SU-DHL-6 (cell line): ENCODE measurements around the gene MGAT5B.

ENCODE experiments used
- H2AFZ ChIP-seq: fragments of 200-600 bp; sonication (generic); 2 replicates; pipeline ENCODE4 v1.6.1; 2014; ENCODE audit warnings: low read depth, mild to moderate bottlenecking, moderate library complexity, mixed read lengths, antibody characterized with exemption, low read length; ENCODE audit not compliant: severe bottlenecking
- H3F3A ChIP-seq: fragments of 200-600 bp; shearing (Covaris generic); 2 replicates; pipeline ENCODE4 v1.6.0; 2016; ENCODE audit warnings: antibody characterized with exemption, mild to moderate bottlenecking; ENCODE audit not compliant: insufficient read depth
- H3K27ac ChIP-seq: fragments of 200-600 bp; sonication (generic); 2 replicates; pipeline ENCODE4 v1.5.1; 2016; ENCODE audit warnings: low read depth, mild to moderate bottlenecking, low read length, moderate library complexity, mixed read lengths
- H3K27me3 ChIP-seq: fragments of 200-600 bp; sonication (generic), shearing (Covaris generic); 2 replicates; pipeline ENCODE4 v1.6.0; 2014; ENCODE audit warnings: mild to moderate bottlenecking, low read length
- H3K36me3 ChIP-seq: fragments of 200-600 bp; sonication (generic); 2 replicates; pipeline ENCODE4 v1.6.1; 2014; ENCODE audit warnings: mild to moderate bottlenecking, low read length, mixed read lengths
- H3K4me2 ChIP-seq: fragments of 300-600, 200-600 bp; shearing (Covaris generic), sonication (generic); 2 replicates; pipeline ENCODE4 v1.6.0; 2014; ENCODE audit warnings: low read length, low read depth, mild to moderate bottlenecking; ENCODE audit not compliant: poor library complexity, severe bottlenecking
- H3K4me3 ChIP-seq: fragments of 200-600 bp; sonication (generic); 2 replicates; pipeline ENCODE4 v1.5.1; 2014; ENCODE audit warnings: antibody characterized with exemption, low read length, mild to moderate bottlenecking, mixed read lengths; ENCODE audit not compliant: insufficient read depth, poor library complexity, severe bottlenecking
- H3K79me2 ChIP-seq: fragments of 200-600 bp; sonication (generic); 2 replicates; pipeline ENCODE4 v1.6.1; 2014; ENCODE audit warnings: mild to moderate bottlenecking, low read length, moderate library complexity; ENCODE audit not compliant: insufficient read depth
- H3K9ac ChIP-seq: fragments of 200-600 bp; sonication (generic); 2 replicates; pipeline ENCODE4 v1.7.0; 2014; ENCODE audit warnings: mild to moderate bottlenecking, low read length
- H3K9me2 ChIP-seq: fragments of 200-600 bp; sonication (generic); replicated peaks from 2 replicates; pipeline ENCODE4 v1.6.1; 2014; ENCODE audit warnings: low read length; ENCODE audit not compliant: insufficient read depth
- H3K9me3 ChIP-seq: fragments of 200-600 bp; sonication (generic); 2 replicates; pipeline ENCODE4 v1.6.1; 2014; ENCODE audit warnings: low read length, mixed read lengths; ENCODE audit not compliant: insufficient read depth
- H4K20me1 ChIP-seq: fragments of 200-600 bp; sonication (generic); 2 replicates; pipeline ENCODE4 v1.6.1; 2014; ENCODE audit warnings: low read depth, mild to moderate bottlenecking, antibody characterized with exemption, low read length, moderate library complexity, mixed read lengths
- EZH2phosphoT487 ChIP-seq: fragments of 200-600 bp; sonication (generic), shearing (Covaris generic); conservative IDR thresholded peaks from 2 replicates; pipeline ENCODE4 v1.6.1; 2018; ENCODE audit warnings: mild to moderate bottlenecking, antibody characterized with exemption, low read length, moderate library complexity, mixed read lengths
- TF ChIP-seq, protein P1 (sequence below): fragments of 200-600 bp; sonication (generic); IDR thresholded peaks from one replicate; pipeline ENCODE4 v1.5.1; 2017; ENCODE audit warnings: antibody characterized with exemption, mild to moderate bottlenecking, low read length, moderate library complexity; ENCODE audit not compliant: insufficient read depth, poor library complexity, severe bottlenecking

Gene MGAT5B

DNA sequence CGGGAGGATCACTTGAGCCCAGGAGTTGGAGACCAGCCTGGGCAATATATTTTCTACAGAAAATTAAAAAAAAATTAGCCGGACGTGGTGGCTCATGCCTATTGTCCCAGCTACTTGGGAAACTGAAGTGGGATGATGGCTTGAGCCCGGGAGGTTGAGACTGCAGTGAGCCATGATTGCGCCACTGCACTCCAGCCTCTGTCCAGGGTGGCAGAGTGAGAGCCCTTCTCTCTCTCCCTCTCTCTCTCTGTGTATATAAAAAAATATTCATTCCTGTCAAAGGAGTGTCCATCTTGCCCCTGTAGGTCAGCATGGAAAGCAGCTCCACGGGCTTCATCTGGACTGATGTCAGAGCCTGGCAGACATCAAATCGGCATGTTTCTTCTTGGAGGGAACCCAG is 31.2 kb downstream of the MGAT5B start:
- H4K20me1 ChIP-seq: no peaks in the 10 kb centered on the region
- no peaks in the 10 kb centered on the region for H3K36me3 ChIP-seq
- H3K27me3 ChIP-seq: no peaks in the 10 kb centered on the region
- H3K9me3 ChIP-seq: no peaks in the 10 kb centered on the region
- TF ChIP-seq, protein P1, sequence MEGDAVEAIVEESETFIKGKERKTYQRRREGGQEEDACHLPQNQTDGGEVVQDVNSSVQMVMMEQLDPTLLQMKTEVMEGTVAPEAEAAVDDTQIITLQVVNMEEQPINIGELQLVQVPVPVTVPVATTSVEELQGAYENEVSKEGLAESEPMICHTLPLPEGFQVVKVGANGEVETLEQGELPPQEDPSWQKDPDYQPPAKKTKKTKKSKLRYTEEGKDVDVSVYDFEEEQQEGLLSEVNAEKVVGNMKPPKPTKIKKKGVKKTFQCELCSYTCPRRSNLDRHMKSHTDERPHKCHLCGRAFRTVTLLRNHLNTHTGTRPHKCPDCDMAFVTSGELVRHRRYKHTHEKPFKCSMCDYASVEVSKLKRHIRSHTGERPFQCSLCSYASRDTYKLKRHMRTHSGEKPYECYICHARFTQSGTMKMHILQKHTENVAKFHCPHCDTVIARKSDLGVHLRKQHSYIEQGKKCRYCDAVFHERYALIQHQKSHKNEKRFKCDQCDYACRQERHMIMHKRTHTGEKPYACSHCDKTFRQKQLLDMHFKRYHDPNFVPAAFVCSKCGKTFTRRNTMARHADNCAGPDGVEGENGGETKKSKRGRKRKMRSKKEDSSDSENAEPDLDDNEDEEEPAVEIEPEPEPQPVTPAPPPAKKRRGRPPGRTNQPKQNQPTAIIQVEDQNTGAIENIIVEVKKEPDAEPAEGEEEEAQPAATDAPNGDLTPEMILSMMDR: no peak
- TF ChIP-seq EZH2phosphoT487: no peak
- no peaks in the 10 kb centered on the region for H3F3A ChIP-seq
- H3K4me2 ChIP-seq: no peak overlapping the region
- no peak overlapping the region for H2AFZ ChIP-seq
- no peaks in the 10 kb centered on the region for H3K79me2 ChIP-seq
- H3K4me3 ChIP-seq: no peak overlapping the region
- no peak overlapping the region for H3K9ac ChIP-seq
- no peaks in the 10 kb centered on the region for H3K9me2 ChIP-seq
- H3K27ac ChIP-seq: no peak overlapping the region

DNA sequence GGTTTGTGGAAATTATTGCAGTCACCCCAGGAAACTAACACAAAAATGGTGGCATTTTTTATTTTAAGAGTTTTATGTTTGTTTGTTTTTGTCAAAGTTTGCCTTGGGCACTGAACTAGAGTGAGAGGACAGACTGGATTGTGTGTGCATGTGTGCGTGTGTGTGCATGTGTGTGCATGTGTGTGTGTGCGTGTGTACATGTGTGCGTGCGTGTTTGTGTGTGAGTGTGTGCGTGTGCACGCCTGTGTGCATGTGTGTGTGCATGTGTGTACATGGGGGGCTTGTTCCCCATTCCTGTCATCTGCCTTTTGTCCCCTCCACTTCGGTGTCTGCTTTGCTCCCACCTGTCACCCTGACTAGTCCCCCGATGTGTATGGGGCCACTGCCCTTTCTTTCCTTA is 32.5 kb downstream of the MGAT5B start:
- H4K20me1 ChIP-seq: no peaks in the 10 kb centered on the region
- H3K79me2 ChIP-seq: no peaks in the 10 kb centered on the region
- H3K9me3 ChIP-seq: no peaks in the 10 kb centered on the region
- H3K9ac ChIP-seq: no peak overlapping the region
- H3K9me2 ChIP-seq: no peaks in the 10 kb centered on the region
- no peaks in the 10 kb centered on the region for H3K36me3 ChIP-seq
- no peak overlapping the region for H2AFZ ChIP-seq
- H3K4me2 ChIP-seq: no peak overlapping the region
- H3K27ac ChIP-seq: no peak overlapping the region
- H3K4me3 ChIP-seq: no peak overlapping the region
- H3F3A ChIP-seq: no peaks in the 10 kb centered on the region
- TF ChIP-seq, protein P1: no peak
- TF ChIP-seq EZH2phosphoT487: no peak
- H3K27me3 ChIP-seq: no peaks in the 10 kb centered on the region

DNA sequence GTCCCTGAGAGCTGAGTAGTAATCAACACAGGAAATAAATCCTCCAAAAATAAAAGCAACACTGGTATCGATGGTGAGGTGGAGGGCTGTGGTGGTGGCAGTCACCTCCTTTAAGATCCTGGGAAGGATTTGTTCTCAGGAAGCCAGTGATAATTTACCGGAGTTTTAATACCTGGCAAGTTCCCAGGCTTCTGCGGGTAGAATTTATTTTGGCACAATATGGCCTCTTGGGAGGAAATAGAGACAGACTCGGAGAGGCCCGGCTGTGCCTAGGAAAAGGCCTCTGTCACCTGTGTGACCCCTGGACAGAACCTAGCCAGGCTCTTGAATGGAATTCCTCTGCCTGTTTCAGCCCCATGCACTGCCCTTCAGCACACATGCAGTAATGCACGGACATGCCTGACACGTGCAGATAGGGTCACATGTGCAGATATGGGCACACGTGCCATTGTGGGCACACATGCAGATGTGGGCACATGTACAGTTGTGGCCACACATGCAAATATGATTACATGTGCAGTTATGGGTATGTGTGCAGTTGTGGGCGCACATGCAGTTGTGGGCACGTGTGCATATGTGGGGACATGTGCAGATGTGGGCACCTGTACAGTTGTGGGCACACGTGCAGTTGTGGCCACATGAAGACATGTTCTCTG is 33.5 kb downstream of the MGAT5B start:
- Histone ChIP-seq H3K4me3 (no peak overlapping the region), H3F3A (no peaks in the 10 kb centered on the region), H3K27ac (no peak overlapping the region), H3K9me3 (no peaks in the 10 kb centered on the region), H3K4me2 (no peak overlapping the region), H3K9me2 (no peaks in the 10 kb centered on the region), H3K36me3 (no peaks in the 10 kb centered on the region), H3K9ac (no peak overlapping the region), H4K20me1 (no peaks in the 10 kb centered on the region), H3K27me3 (no peaks in the 10 kb centered on the region), H3K79me2 (no peaks in the 10 kb centered on the region), H2AFZ (no peak overlapping the region)
- no peak for TF ChIP-seq EZH2phosphoT487

DNA sequence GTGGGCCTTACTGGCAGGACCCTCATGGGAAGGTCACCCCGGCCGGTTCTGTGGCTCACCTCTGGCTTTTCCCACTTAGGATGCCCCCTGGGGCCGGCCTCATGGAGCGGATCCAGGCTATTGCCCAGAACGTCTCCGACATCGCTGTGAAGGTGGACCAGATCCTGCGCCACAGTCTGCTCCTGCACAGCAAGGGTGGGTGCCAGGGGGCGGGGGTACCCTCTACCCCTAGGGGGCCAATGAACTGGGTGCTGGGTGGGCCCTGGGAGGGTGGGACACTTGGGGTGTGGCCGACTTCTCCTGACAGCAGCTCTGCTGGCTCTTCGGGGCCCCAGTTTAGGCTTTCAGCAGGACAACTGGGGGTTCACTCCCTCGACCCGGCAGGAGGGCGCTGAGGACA is 34.3 kb downstream of the MGAT5B start:
- Histone ChIP-seq H3K27me3 (no peaks in the 10 kb centered on the region), H3K79me2 (no peaks in the 10 kb centered on the region), H3K9me2 (no peaks in the 10 kb centered on the region), H3K4me2 (no peak overlapping the region), H2AFZ (no peak overlapping the region), H3K4me3 (no peak overlapping the region), H3K9me3 (no peaks in the 10 kb centered on the region), H3F3A (no peaks in the 10 kb centered on the region), H3K9ac (no peak overlapping the region), H3K36me3 (no peaks in the 10 kb centered on the region), H4K20me1 (no peaks in the 10 kb centered on the region), H3K27ac (no peak overlapping the region)
- no peak for TF ChIP-seq EZH2phosphoT487
- TF ChIP-seq, protein P1: no peak
